Femur (tissue), 1 donor: Measurements from ENCODE around the gene CYP2J2.
"Not testable (repeated sequence)": the region's sequence is repeated elsewhere in the genome, so short reads cannot be mapped to it uniquely, and the experiment has no call there.

ENCODE experiments used
- DNase-seq: peaks from one replicate; pipeline ENCODE4 v3.0.0-alpha.2; 2017

Gene CYP2J2

GRCh38 chr1:59926381-59927123, at the start of gene CYP2J2:
CYP2J2 (minus strand) TSS chr1:59926773; CDS start chr1:59926746, 27 bp downstream.
- DNase-seq = peak; percentile 68

GRCh38 chr1:59973719-59974118, 47.1 kb upstream of the CYP2J2 start:
- DNase-seq = no peak

GRCh38 chr1:59972216-59972927, 45.8 kb upstream of the CYP2J2 start:
- peak; percentile 81 for DNase-seq

- peak; percentile 90 for DNase-seq
Measured at GRCh38 chr1:59971464-59971911, 44.9 kb upstream of the CYP2J2 start.

GRCh38 chr1:59969542-59970175, 43.1 kb upstream of the CYP2J2 start:
- DNase-seq = not testable (repeated sequence)

GRCh38 chr1:59968746-59969145, 42.2 kb upstream of the CYP2J2 start:
- DNase-seq = not testable (repeated sequence)

- no peak for DNase-seq
Measured at GRCh38 chr1:59967780-59968179, 41.2 kb upstream of the CYP2J2 start.

GRCh38 chr1:59967141-59967697, 40.6 kb upstream of the CYP2J2 start:
- peak; percentile 40 for DNase-seq

- DNase-seq = no peak
Measured at GRCh38 chr1:59952065-59952464, 25.5 kb upstream of the CYP2J2 start.

GRCh38 chr1:59949648-59950047, 23.1 kb upstream of the CYP2J2 start:
- DNase-seq = no peak

GRCh38 chr1:59948990-59949389, 22.4 kb upstream of the CYP2J2 start:
- no peak for DNase-seq

- DNase-seq = peak; percentile 61
Measured at GRCh38 chr1:59947047-59947938, 20.7 kb upstream of the CYP2J2 start.

GRCh38 chr1:59945790-59946189, 19.2 kb upstream of the CYP2J2 start:
- DNase-seq = no peak

GRCh38 chr1:59939393-59939792, 12.8 kb upstream of the CYP2J2 start:
- no peak for DNase-seq

- no peak for DNase-seq
Measured at GRCh38 chr1:59937636-59938210, 11.2 kb upstream of the CYP2J2 start.

- no peak for DNase-seq
Measured at GRCh38 chr1:59936358-59936821, 9.8 kb upstream of the CYP2J2 start.

- DNase-seq = no peak
Measured at GRCh38 chr1:59928996-59929395, 2.4 kb upstream of the CYP2J2 start.

- DNase-seq = no peak
Measured at GRCh38 chr1:59927213-59927612, 640 bp upstream of the CYP2J2 start.

GRCh38 chr1:59924653-59925052, 1.9 kb downstream of the CYP2J2 start:
- DNase-seq = no peak

- not testable (repeated sequence) for DNase-seq
Measured at GRCh38 chr1:59921258-59921899, 5.2 kb downstream of the CYP2J2 start.

GRCh38 chr1:59919746-59920145, 6.8 kb downstream of the CYP2J2 start:
- no peak for DNase-seq
